OCI-LY1 (cell line): ENCODE data around the gene PCBP1.

Experiments
- H2AFZ ChIP-seq: fragments of 200-600 bp; sonication (generic), shearing (Covaris generic); 2 replicates; pipeline ENCODE4 v1.6.0; 2014; ENCODE audit warnings: antibody characterized with exemption, mild to moderate bottlenecking, low read length
- H3F3A ChIP-seq: fragments of 200-600 bp; sonication (generic), shearing (Covaris generic); 2 replicates; pipeline ENCODE4 v1.6.0; 2014; ENCODE audit warnings: mild to moderate bottlenecking, antibody characterized with exemption, low read length, moderate library complexity; ENCODE audit not compliant: insufficient read depth
- H3K27ac ChIP-seq: fragments of 200-600 bp; sonication (generic); 2 replicates; pipeline ENCODE4 v1.5.1; 2014; ENCODE audit warnings: low read length, mixed run types, mild to moderate bottlenecking, low read depth; ENCODE audit not compliant: poor library complexity, severe bottlenecking
- H3K27me3 ChIP-seq: fragments of 200-600 bp; sonication (generic); 2 replicates; pipeline ENCODE4 v1.6.0; 2014; ENCODE audit warnings: antibody characterized with exemption, mild to moderate bottlenecking, low read length, moderate library complexity; ENCODE audit not compliant: insufficient read depth
- H3K36me3 ChIP-seq: fragments of 200-600 bp; sonication (generic); 2 replicates; pipeline ENCODE4 v1.6.1; 2014; ENCODE audit warnings: mild to moderate bottlenecking, antibody characterized with exemption, low read length, moderate library complexity, mixed read lengths; ENCODE audit not compliant: insufficient read depth
- H3K4me1 ChIP-seq: fragments of 200-600 bp; sonication (generic); 2 replicates; pipeline ENCODE4 v1.5.1; 2014; ENCODE audit warnings: mild to moderate bottlenecking, low read length, moderate library complexity; ENCODE audit not compliant: insufficient read depth, severe bottlenecking
- H3K4me2 ChIP-seq: fragments of 200-600 bp; sonication (generic), shearing (Covaris generic); 2 replicates; pipeline ENCODE4 v1.6.1; 2014; ENCODE audit warnings: low read length
- H3K4me3 ChIP-seq: fragments of 200-600 bp; sonication (generic); 2 replicates; pipeline ENCODE4 v1.5.1; 2014; ENCODE audit warnings: low read length, low read depth, mild to moderate bottlenecking, mixed read lengths; ENCODE audit not compliant: poor library complexity, severe bottlenecking
- H3K79me2 ChIP-seq: fragments of 200-600 bp; shearing (Covaris generic); 2 replicates; pipeline ENCODE4 v1.6.1; 2016; ENCODE audit warnings: mixed run types, low read length, mixed read lengths; ENCODE audit not compliant: insufficient read depth
- H3K9ac ChIP-seq: fragments of 200-600 bp; sonication (generic), shearing (Covaris generic); 2 replicates; pipeline ENCODE4 v1.6.1; 2014; ENCODE audit warnings: mild to moderate bottlenecking, low read length, mixed read lengths
- H3K9me2 ChIP-seq: fragments of 200-600 bp; sonication (generic), shearing (Covaris generic); 2 replicates; pipeline ENCODE4 v1.6.1; 2014; ENCODE audit warnings: low read depth, mild to moderate bottlenecking, low read length, mixed read lengths
- H3K9me3 ChIP-seq: fragments of 200-600 bp; shearing (Covaris generic); 2 replicates; pipeline ENCODE4 v1.6.1; 2014; ENCODE audit warnings: low read length, mixed read lengths
- H4K20me1 ChIP-seq: fragments of 200-600 bp; sonication (generic), shearing (Covaris generic); 2 replicates; pipeline ENCODE4 v1.6.0; 2016; ENCODE audit warnings: mild to moderate bottlenecking, low read length; ENCODE audit not compliant: insufficient read depth
- CTCF ChIP-seq: fragments of 200-600 bp; sonication (generic), shearing (Covaris generic); IDR thresholded peaks from 2 replicates; pipeline ENCODE4 v1.5.1; 2017; ENCODE audit warnings: mild to moderate bottlenecking, antibody characterized with exemption, low read length, moderate library complexity, mixed read lengths
- EZH2 ChIP-seq: fragments of 200-600 bp; sonication (generic), shearing (Covaris generic); IDR thresholded peaks from 2 replicates; pipeline ENCODE4 v1.8.0; 2017; ENCODE audit warnings: borderline replicate concordance, mixed run types, mild to moderate bottlenecking, antibody characterized with exemption, low read length, moderate library complexity, mixed read lengths

The PCBP1 gene

GRCh38 chr2:70061317-70061716, 26.0 kb upstream of the PCBP1 start:
- Histone ChIP-seq H3K9me3 (no peaks in the 10 kb centered on the region), H3K79me2 (no peaks in the 10 kb centered on the region), H3K36me3 (peaks cover 50% of the 10 kb centered on the region), H3K27ac (no peak overlapping the region), H3F3A (no peaks in the 10 kb centered on the region), H3K27me3 (no peaks in the 10 kb centered on the region), H2AFZ (no peak overlapping the region), H3K4me1 (no peaks in the 10 kb centered on the region), H3K4me3 (no peak overlapping the region), H3K9ac (no peak overlapping the region), H4K20me1 (no peaks in the 10 kb centered on the region), H3K4me2 (no peak overlapping the region), H3K9me2 (no peaks in the 10 kb centered on the region)
- no peak for TF ChIP-seq EZH2
- no peak for TF ChIP-seq CTCF

GRCh38 chr2:70062270-70062669, 25.0 kb upstream of the PCBP1 start:
- peaks cover 55% of the 10 kb centered on the region for H3K36me3 ChIP-seq
- no peak for TF ChIP-seq EZH2
- TF ChIP-seq CTCF, result no peak
- H3K27ac ChIP-seq, result no peak overlapping the region

GRCh38 chr2:70068119-70068518, 19.2 kb upstream of the PCBP1 start:
- Histone ChIP-seq H3K4me2 (no peak overlapping the region), H3K27ac (no peak overlapping the region), H3K9me3 (no peaks in the 10 kb centered on the region), H3K9ac (no peak overlapping the region), H3K79me2 (no peaks in the 10 kb centered on the region), H4K20me1 (no peaks in the 10 kb centered on the region), H3F3A (no peaks in the 10 kb centered on the region), H3K36me3 (peaks cover 29% of the 10 kb centered on the region; the same call in 1 of the 2 replicates), H3K4me3 (no peak overlapping the region), H3K9me2 (no peaks in the 10 kb centered on the region), H3K4me1 (peaks cover 23% of the 10 kb centered on the region), H3K27me3 (no peaks in the 10 kb centered on the region), H2AFZ (no peak overlapping the region)
- TF ChIP-seq EZH2 (no peak), CTCF (no peak)

More at GRCh38 chr2:70062270-70062669, 25.0 kb upstream of the PCBP1 start:
- Histone ChIP-seq H3K4me1 (no peaks in the 10 kb centered on the region), H3K9ac (no peak overlapping the region), H3K9me3 (no peaks in the 10 kb centered on the region), H2AFZ (no peak overlapping the region), H3K4me2 (no peak overlapping the region), H4K20me1 (no peaks in the 10 kb centered on the region), H3K79me2 (no peaks in the 10 kb centered on the region), H3K27me3 (no peaks in the 10 kb centered on the region), H3K4me3 (no peak overlapping the region), H3K9me2 (no peaks in the 10 kb centered on the region), H3F3A (no peaks in the 10 kb centered on the region)
